NB4 (cell line): ENCODE results near the gene CACNG4.

Experiments
- CTCF ChIP-seq: IDR thresholded peaks from one replicate; pipeline ENCODE4 v1.5.1; 2012; ENCODE audit warnings: low read depth, low read length
- POLR2A ChIP-seq: IDR thresholded peaks from 2 replicates; pipeline ENCODE4 v1.6.1; 2011; ENCODE audit warnings: mild to moderate bottlenecking; ENCODE audit not compliant: insufficient read length; ENCODE audit errors: extremely low read depth

- TF ChIP-seq CTCF (no peak), POLR2A (no peak)
Observed at GRCh38 chr17:66960613-66961012, 3.9 kb upstream of the CACNG4 start.
